ENCODE measurements around the gene ACCSL. TPM values are rescaled to one million over a fixed set of nuclear protein-coding genes. Genes with fewer than 3 reads are reported as not detected.

Gene ACCSL
- total RNA-seq, 1 donor from 2014 or later, result not detected

DNA sequence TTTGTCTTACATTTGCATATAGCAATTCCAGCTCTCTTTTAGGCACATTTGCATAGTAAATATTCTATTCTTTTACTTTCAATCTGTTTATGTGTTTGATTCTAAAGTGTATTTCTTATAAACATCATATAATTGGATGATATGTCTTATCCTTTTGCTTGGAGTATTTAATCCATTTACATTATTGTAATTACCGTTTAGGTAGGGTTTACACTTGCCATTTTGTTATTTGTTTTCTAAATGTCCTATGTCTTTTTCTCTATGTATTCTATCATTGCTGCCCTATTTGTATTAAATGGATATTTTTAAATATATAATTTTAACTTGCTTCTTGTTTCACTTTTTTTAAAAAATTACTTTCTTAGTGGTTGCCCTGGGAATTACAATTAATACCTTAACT, 22.8 kb upstream of the ACCSL start:
- no peaks in the 10 kb centered on the region for H3K36me3 ChIP-seq
- H3K4me1 ChIP-seq, result peaks cover 8% of the 10 kb centered on the region
- DNase-seq (ENCODE audit: low spot score), result no peak
- H3K27me3 ChIP-seq, result peaks cover 3% of the 10 kb centered on the region
- no peak overlapping the region for H3K27ac Mint-ChIP-seq
- peaks cover 24% of the 10 kb centered on the region for H3K9me3 Mint-ChIP-seq
- no peaks in the 10 kb centered on the region for H4K20me1 ChIP-seq (ENCODE audit: low read depth)
- H3K9ac ChIP-seq, result no peak overlapping the region
- H3K9me3 ChIP-seq (ENCODE audit: low read depth), result peaks cover 14% of the 10 kb centered on the region
- H3K27ac ChIP-seq, result no peak overlapping the region
- H3K4me3 Mint-ChIP-seq, result no peak overlapping the region
- H3K36me3 Mint-ChIP-seq, result no peaks in the 10 kb centered on the region
- TF ChIP-seq EZH2 (IDR thresholded peaks at IDR 0.05), result no peak
- TF ChIP-seq, protein P1, sequence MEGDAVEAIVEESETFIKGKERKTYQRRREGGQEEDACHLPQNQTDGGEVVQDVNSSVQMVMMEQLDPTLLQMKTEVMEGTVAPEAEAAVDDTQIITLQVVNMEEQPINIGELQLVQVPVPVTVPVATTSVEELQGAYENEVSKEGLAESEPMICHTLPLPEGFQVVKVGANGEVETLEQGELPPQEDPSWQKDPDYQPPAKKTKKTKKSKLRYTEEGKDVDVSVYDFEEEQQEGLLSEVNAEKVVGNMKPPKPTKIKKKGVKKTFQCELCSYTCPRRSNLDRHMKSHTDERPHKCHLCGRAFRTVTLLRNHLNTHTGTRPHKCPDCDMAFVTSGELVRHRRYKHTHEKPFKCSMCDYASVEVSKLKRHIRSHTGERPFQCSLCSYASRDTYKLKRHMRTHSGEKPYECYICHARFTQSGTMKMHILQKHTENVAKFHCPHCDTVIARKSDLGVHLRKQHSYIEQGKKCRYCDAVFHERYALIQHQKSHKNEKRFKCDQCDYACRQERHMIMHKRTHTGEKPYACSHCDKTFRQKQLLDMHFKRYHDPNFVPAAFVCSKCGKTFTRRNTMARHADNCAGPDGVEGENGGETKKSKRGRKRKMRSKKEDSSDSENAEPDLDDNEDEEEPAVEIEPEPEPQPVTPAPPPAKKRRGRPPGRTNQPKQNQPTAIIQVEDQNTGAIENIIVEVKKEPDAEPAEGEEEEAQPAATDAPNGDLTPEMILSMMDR (IDR thresholded peaks at IDR 0.05), result no peak
- no peak for TF ChIP-seq EZH2phosphoT487 (IDR thresholded peaks at IDR 0.05)
- H3K4me1 Mint-ChIP-seq, result peaks cover 5% of the 10 kb centered on the region
- H3K27me3 Mint-ChIP-seq (ENCODE audit: insufficient read depth, low read depth), result peaks cover 3% of the 10 kb centered on the region
- H2AFZ ChIP-seq (replicated peaks), result no peak overlapping the region
- no peaks in the 10 kb centered on the region for H3K79me2 ChIP-seq (ENCODE audit: low read depth)
- no peak overlapping the region for H3K4me2 ChIP-seq
- H3K4me3 ChIP-seq, result no peak overlapping the region
- H3F3A ChIP-seq (ENCODE audit: low read depth), result no peaks in the 10 kb centered on the region

DNA sequence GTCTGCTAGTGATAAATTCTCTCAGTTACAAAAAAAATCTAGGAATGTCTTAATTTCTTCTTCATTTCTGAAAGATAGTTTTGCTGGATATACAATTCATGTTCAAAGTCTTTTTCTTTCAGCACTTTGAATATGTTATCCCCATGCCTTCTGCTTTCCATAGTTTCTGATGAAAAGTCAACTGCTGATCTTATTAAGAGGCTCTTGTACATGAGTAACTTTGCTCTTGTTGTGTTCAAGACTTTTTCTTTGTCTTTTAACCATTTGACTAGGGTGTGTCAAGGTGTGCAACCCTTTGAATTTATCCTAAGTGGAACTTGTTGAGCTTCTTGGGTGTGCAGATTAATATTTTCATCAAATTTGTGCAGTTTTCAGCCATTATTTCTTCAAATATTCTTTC, 22.1 kb upstream of the ACCSL start:
- Histone ChIP-seq H3K9me3 (ENCODE audit: low read depth) (peaks cover 14% of the 10 kb centered on the region), H3K4me3 (no peak overlapping the region), H3K27ac (no peak overlapping the region), H3K4me1 (peaks cover 15% of the 10 kb centered on the region), H3F3A (ENCODE audit: low read depth) (peaks cover 7% of the 10 kb centered on the region), H2AFZ (replicated peaks) (no peak overlapping the region), H3K27me3 (no peaks in the 10 kb centered on the region), H3K9ac (no peak overlapping the region), H4K20me1 (ENCODE audit: low read depth) (no peaks in the 10 kb centered on the region), H3K36me3 (no peaks in the 10 kb centered on the region), H3K79me2 (ENCODE audit: low read depth) (no peaks in the 10 kb centered on the region), H3K4me2 (no peak overlapping the region)
- TF ChIP-seq EZH2 (IDR thresholded peaks at IDR 0.05) (no peak), EZH2phosphoT487 (IDR thresholded peaks at IDR 0.05) (no peak)
- TF ChIP-seq, protein P1 (IDR thresholded peaks at IDR 0.05), result no peak
- Mint-ChIP-seq H3K27me3 (ENCODE audit: insufficient read depth, low read depth) (peaks cover 3% of the 10 kb centered on the region), H3K27ac (no peak overlapping the region), H3K4me3 (no peak overlapping the region), H3K36me3 (no peaks in the 10 kb centered on the region), H3K9me3 (peaks cover 24% of the 10 kb centered on the region), H3K4me1 (peaks cover 12% of the 10 kb centered on the region)
- no peak for DNase-seq (ENCODE audit: low spot score)

DNA sequence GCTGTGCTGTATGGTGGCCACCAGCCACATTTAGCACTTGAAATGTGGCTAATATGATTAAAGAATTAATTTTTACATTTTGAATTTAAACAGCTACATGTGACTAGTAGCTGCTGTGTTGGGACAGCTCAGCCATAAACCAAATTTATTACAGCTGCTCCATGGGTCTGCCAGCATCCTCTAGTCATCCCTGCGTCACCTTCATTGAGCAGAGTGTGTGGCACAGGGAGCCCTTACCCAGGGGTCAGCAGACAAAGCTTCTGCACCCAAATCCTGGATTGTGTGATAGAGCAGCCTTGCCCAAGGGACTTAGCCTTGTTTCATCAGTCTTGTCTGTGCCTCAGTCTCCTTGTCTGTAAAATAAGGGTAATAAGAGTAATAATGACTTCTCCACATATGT, 19.4 kb upstream of the ACCSL start:
- peaks cover 32% of the 10 kb centered on the region for H3K4me1 ChIP-seq
- no peak for DNase-seq (ENCODE audit: low spot score)
- Mint-ChIP-seq H3K27me3 (ENCODE audit: insufficient read depth, low read depth) (peaks cover 7% of the 10 kb centered on the region), H3K36me3 (no peaks in the 10 kb centered on the region), H3K9me3 (peaks cover 13% of the 10 kb centered on the region), H3K4me3 (no peak overlapping the region), H3K4me1 (peaks cover 35% of the 10 kb centered on the region), H3K27ac (no peak overlapping the region)
- no peaks in the 10 kb centered on the region for H3K79me2 ChIP-seq (ENCODE audit: low read depth)
- TF ChIP-seq EZH2 (IDR thresholded peaks at IDR 0.05) (no peak), EZH2phosphoT487 (IDR thresholded peaks at IDR 0.05) (no peak)
- TF ChIP-seq, protein P1 (IDR thresholded peaks at IDR 0.05), result no peak
- H4K20me1 ChIP-seq (ENCODE audit: low read depth), result no peaks in the 10 kb centered on the region
- peaks cover 16% of the 10 kb centered on the region for H3F3A ChIP-seq (ENCODE audit: low read depth)
- no peak overlapping the region for H3K4me2 ChIP-seq
- no peak overlapping the region for H3K9ac ChIP-seq
- H3K9me3 ChIP-seq (ENCODE audit: low read depth), result peaks cover 11% of the 10 kb centered on the region
- no peaks in the 10 kb centered on the region for H3K36me3 ChIP-seq
- H3K27ac ChIP-seq, result no peak overlapping the region
- no peak overlapping the region for H2AFZ ChIP-seq (replicated peaks)
- no peak overlapping the region for H3K4me3 ChIP-seq
- no peaks in the 10 kb centered on the region for H3K27me3 ChIP-seq

All from neural progenitor cell (in vitro differentiated cells).